Panc1 (cell line): ENCODE measurements around the gene CDH23.

Experiments
- SIN3A ChIP-seq: IDR thresholded peaks from 2 replicates; pipeline ENCODE4 v1.6.1; 2012; ENCODE audit warnings: low read depth, mild to moderate bottlenecking, low read length, moderate library complexity, borderline replicate concordance; ENCODE audit not compliant: insufficient read depth
- TF ChIP-seq, protein P1 (sequence below): fragments of 450-650 bp; IDR thresholded peaks from 2 replicates; pipeline ENCODE4 v1.5.1; 2017; ENCODE audit warnings: mild to moderate bottlenecking
- TF ChIP-seq, protein P2 (sequence below), 2 experiments: IDR thresholded peaks; 2 replicates each; pipeline ENCODE4 v1.6.1; 2011 to 2012; ENCODE audit warnings: low read depth in 2 of 2, control low read depth in 1 of 2, low read length in 1 of 2, mild to moderate bottlenecking in 1 of 2, moderate library complexity in 1 of 2; ENCODE audit not compliant: insufficient read depth in 1 of 2

DNA sequence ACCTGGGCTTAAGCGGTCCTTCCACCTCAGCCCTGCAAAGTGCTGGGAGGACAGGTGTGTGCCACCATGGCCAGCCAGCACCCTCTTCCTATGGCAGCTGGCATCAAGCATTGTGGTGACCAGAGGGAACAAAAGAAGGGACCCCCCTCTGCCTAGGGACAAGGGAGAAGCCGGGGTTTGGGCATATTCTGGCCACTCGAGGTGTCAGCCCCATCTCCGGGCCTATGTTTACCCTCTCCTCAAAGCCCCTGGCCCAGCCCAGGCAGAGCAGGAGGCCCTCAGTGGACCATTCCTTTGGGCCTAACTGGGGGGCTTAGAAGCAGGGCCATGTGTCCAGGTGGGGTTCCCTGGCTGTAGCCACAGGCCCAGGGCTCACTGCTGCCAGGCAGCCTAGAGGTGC is 352.7 kb downstream of the CDH23 start:
- TF ChIP-seq, protein P1, sequence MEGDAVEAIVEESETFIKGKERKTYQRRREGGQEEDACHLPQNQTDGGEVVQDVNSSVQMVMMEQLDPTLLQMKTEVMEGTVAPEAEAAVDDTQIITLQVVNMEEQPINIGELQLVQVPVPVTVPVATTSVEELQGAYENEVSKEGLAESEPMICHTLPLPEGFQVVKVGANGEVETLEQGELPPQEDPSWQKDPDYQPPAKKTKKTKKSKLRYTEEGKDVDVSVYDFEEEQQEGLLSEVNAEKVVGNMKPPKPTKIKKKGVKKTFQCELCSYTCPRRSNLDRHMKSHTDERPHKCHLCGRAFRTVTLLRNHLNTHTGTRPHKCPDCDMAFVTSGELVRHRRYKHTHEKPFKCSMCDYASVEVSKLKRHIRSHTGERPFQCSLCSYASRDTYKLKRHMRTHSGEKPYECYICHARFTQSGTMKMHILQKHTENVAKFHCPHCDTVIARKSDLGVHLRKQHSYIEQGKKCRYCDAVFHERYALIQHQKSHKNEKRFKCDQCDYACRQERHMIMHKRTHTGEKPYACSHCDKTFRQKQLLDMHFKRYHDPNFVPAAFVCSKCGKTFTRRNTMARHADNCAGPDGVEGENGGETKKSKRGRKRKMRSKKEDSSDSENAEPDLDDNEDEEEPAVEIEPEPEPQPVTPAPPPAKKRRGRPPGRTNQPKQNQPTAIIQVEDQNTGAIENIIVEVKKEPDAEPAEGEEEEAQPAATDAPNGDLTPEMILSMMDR: no peak
- TF ChIP-seq SIN3A: no peak
- TF ChIP-seq, protein P2, sequence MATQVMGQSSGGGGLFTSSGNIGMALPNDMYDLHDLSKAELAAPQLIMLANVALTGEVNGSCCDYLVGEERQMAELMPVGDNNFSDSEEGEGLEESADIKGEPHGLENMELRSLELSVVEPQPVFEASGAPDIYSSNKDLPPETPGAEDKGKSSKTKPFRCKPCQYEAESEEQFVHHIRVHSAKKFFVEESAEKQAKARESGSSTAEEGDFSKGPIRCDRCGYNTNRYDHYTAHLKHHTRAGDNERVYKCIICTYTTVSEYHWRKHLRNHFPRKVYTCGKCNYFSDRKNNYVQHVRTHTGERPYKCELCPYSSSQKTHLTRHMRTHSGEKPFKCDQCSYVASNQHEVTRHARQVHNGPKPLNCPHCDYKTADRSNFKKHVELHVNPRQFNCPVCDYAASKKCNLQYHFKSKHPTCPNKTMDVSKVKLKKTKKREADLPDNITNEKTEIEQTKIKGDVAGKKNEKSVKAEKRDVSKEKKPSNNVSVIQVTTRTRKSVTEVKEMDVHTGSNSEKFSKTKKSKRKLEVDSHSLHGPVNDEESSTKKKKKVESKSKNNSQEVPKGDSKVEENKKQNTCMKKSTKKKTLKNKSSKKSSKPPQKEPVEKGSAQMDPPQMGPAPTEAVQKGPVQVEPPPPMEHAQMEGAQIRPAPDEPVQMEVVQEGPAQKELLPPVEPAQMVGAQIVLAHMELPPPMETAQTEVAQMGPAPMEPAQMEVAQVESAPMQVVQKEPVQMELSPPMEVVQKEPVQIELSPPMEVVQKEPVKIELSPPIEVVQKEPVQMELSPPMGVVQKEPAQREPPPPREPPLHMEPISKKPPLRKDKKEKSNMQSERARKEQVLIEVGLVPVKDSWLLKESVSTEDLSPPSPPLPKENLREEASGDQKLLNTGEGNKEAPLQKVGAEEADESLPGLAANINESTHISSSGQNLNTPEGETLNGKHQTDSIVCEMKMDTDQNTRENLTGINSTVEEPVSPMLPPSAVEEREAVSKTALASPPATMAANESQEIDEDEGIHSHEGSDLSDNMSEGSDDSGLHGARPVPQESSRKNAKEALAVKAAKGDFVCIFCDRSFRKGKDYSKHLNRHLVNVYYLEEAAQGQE (IDR thresholded peaks at IDR 0.05; ENCODE audit: insufficient read depth in 1 of 2, low read depth in 2 of 2, low read length in 1 of 2): no peak
